ENCODE results near the gene CCNDBP1. TPM values are rescaled to one million over a fixed set of nuclear protein-coding genes. Genes with fewer than 3 reads are reported as not detected.

CCNDBP1 gene, protein sequence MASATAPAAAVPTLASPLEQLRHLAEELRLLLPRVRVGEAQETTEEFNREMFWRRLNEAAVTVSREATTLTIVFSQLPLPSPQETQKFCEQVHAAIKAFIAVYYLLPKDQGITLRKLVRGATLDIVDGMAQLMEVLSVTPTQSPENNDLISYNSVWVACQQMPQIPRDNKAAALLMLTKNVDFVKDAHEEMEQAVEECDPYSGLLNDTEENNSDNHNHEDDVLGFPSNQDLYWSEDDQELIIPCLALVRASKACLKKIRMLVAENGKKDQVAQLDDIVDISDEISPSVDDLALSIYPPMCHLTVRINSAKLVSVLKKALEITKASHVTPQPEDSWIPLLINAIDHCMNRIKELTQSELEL
- 87.9 and 92.3 TPM in 2 replicates for total RNA-seq (2014; rRNA removed; shearing (Covaris generic))
- 100 and 104 TPM in 2 replicates for polyA plus RNA-seq (2016; fragmentation: Nextera tagmentation; extraction: Ambion mirVana)

DNA sequence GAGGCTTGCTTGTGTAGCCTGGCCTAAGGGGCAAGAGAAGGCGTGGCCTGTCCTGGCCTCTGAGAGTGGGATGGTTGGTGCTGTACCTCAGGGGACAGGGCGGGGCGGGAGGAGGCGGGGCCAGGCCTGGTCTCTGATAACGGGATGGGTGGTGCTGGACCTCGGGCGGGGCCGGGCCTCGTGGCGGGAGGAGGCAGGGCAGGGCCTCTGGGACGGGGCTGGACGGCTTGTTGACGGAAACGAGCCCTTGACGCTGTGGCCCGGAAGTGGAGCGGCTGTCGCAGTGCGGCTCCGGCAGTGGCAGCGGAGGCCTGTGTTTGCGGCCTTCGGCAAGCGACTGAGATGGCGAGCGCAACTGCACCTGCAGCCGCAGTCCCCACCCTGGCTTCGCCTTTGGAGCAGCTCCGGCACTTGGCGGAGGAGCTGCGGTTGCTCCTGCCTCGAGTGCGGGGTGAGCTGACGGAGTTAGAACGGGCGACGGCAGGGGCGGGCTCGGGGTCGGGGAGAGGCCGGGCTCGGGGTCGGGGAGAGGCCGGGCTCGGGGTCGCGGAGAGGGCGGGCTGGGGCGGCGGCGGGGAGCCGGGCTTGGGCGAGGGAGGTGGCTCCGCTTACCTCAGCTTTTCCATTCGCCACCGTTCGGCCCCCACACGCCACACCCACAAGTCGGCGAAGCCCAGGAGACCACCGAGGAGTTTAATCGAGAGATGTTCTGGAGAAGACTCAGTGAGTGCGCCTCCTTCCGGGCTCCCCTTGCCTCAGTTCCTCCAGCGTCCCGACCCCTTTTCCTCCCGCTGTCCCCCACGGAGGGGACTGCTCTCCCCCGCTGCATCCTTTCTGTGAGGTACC, at the start of gene CCNDBP1:
Gene CCNDBP1, plus strand, starts transcription at position 247 of the 846 bp plus-strand sequence. Its CDS starts 96 bp downstream, at position 343.
- WGBS, 2 experiments (ENCODE audit: low coverage in 1 of 2, low lambda C conversion rate in 2 of 2, missing lambda C conversion rate in 2 of 2): 1% methylated on average over 31 to 65 of the region's 69 CpGs
- in situ Hi-C loops (cut with MboI): no loop called here
- H3K27ac ChIP-seq: peak within 1 kb of the TSS; percentile 57

DNA sequence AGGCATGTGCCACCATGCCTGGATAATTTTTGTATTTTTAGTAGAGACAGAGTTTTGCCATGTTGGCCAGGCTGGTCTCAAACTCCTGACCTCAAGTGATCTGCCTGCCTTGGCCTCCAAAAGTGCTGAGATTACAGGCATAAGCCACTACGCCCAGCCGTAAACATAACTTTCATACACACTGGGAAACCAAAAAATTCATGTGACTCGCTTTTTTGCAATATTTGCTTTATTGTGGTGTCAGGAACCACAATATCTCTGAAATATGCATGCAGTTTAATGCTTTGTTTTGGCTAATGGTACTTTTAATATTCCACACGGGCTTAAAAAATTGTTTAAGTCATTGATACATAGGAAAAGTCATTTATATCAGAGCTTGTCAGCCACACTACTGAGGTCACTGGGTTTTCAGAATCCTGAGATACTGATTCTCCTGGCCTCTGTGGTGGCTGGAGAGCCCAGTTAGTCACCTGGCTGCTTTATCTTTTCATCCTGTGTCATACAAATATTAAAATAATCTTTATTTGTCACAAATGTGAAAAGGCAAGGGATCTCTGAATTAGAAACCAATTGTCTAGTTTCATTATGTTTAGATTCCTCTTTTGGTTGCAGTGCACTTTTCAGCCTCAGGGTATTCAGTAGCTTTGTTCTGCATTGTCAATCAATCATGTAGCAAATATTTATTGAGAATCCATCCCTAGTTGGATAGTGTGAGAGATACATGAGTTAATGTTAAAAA, 41.8 kb upstream of the CCNDBP1 start:
- H3K36me3 ChIP-seq (ENCODE audit: low read depth): 0 out of 2 replicates have a peak, but pooled peaks cover 5% of the 10 kb centered on the region
- no peak for TF ChIP-seq EZH2 (IDR thresholded peaks at IDR 0.05; ENCODE audit: insufficient read depth, poor library complexity, severe bottlenecking)
- TF ChIP-seq EZH2phosphoT487 (IDR thresholded peaks at IDR 0.05; ENCODE audit: insufficient read depth, low read depth): no peak
- 92 to 95% methylated on average over 4 of the region's 4 CpGs for WGBS, 2 experiments (ENCODE audit: low coverage in 1 of 2, low lambda C conversion rate in 2 of 2, missing lambda C conversion rate in 2 of 2)
- H3K4me1 ChIP-seq (ENCODE audit: insufficient read depth): no peaks in the 10 kb centered on the region
- no peak overlapping the region for H3K4me2 ChIP-seq (ENCODE audit: unreplicated experiment)
- no peaks in the 10 kb centered on the region for H3K27me3 ChIP-seq (replicated peaks; ENCODE audit: insufficient read depth)
- H3K9ac ChIP-seq: no peak overlapping the region
- no peak overlapping the region for H3K27ac ChIP-seq
- H2AFZ ChIP-seq: no peak overlapping the region
- in situ Hi-C loops (cut with MboI): no loop called here
- H4K20me1 ChIP-seq (ENCODE audit: insufficient read depth): no peaks in the 10 kb centered on the region
- H3K9me2 ChIP-seq (ENCODE audit: insufficient read depth): no peaks in the 10 kb centered on the region
- H3F3A ChIP-seq (ENCODE audit: insufficient read depth): peaks cover 7% of the 10 kb centered on the region; the same call in 1 of the 2 replicates
- H3K4me3 ChIP-seq: no peak overlapping the region
- H3K9me3 ChIP-seq (ENCODE audit: low read depth): no peaks in the 10 kb centered on the region
- no peak for DNase-seq
- H3K79me2 ChIP-seq (ENCODE audit: insufficient read depth): no peaks in the 10 kb centered on the region

More for the DNA sequence above, at the start of gene CCNDBP1:
- Histone ChIP-seq H3K27me3 (replicated peaks; ENCODE audit: insufficient read depth) (no peaks in the 10 kb centered on the region), H4K20me1 (ENCODE audit: insufficient read depth) (no peaks in the 10 kb centered on the region), H3K9ac (peak within 1 kb of the TSS; percentile 92), H3K4me3 (peak within 1 kb of the TSS; percentile 86), H3F3A (ENCODE audit: insufficient read depth) (peaks cover 25% of the 10 kb centered on the region), H3K79me2 (ENCODE audit: insufficient read depth) (peaks cover 26% of the 10 kb centered on the region), H3K9me2 (ENCODE audit: insufficient read depth) (no peaks in the 10 kb centered on the region), H3K9me3 (ENCODE audit: low read depth) (no peaks in the 10 kb centered on the region), H3K36me3 (ENCODE audit: low read depth) (peaks cover 7% of the 10 kb centered on the region), H3K4me2 (ENCODE audit: unreplicated experiment) (peak within 1 kb of the TSS; percentile 89), H3K4me1 (ENCODE audit: insufficient read depth) (peaks cover 6% of the 10 kb centered on the region; the same call in 1 of the 2 replicates), H2AFZ (peak within 1 kb of the TSS; percentile 76)
- DNase-seq: peak; percentile 86
- TF ChIP-seq EZH2 (IDR thresholded peaks at IDR 0.05; ENCODE audit: insufficient read depth, poor library complexity, severe bottlenecking) (no peak), EZH2phosphoT487 (IDR thresholded peaks at IDR 0.05; ENCODE audit: insufficient read depth, low read depth) (no peak)

DNA sequence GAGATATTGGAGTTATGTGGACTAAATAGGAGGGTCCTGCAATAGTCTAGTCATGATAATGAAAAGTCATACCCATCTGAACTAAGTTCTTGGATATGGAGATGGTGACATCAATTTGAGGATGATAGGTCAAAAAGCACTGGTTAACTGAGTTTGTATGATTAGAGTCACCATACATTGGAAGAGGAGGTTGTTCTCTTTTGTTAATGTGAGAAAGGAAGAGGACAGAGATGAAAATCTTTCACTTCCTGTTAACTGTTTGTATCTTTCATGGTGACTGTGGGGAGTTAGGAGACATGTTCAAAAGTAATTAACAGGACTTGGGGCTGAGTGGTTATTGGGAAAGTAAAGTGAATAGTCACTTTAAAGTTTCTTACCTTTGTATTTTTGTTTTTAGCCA, 40.7 kb upstream of the CCNDBP1 start:
- Histone ChIP-seq H3K4me3 (no peak overlapping the region), H3F3A (ENCODE audit: insufficient read depth) (peaks cover 19% of the 10 kb centered on the region), H4K20me1 (ENCODE audit: insufficient read depth) (no peaks in the 10 kb centered on the region), H3K36me3 (ENCODE audit: low read depth) (0 out of 2 replicates have a peak, but pooled peaks cover 4% of the 10 kb centered on the region), H3K4me2 (ENCODE audit: unreplicated experiment) (no peak overlapping the region), H3K4me1 (ENCODE audit: insufficient read depth) (peaks cover 5% of the 10 kb centered on the region), H3K27me3 (replicated peaks; ENCODE audit: insufficient read depth) (no peaks in the 10 kb centered on the region), H3K27ac (no peak overlapping the region), H2AFZ (no peak overlapping the region), H3K9me2 (ENCODE audit: insufficient read depth) (no peaks in the 10 kb centered on the region), H3K79me2 (ENCODE audit: insufficient read depth) (no peaks in the 10 kb centered on the region), H3K9me3 (ENCODE audit: low read depth) (no peaks in the 10 kb centered on the region), H3K9ac (no peak overlapping the region)
- TF ChIP-seq EZH2 (IDR thresholded peaks at IDR 0.05; ENCODE audit: insufficient read depth, poor library complexity, severe bottlenecking) (no peak), EZH2phosphoT487 (IDR thresholded peaks at IDR 0.05; ENCODE audit: insufficient read depth, low read depth) (no peak)
- in situ Hi-C loops (cut with MboI): no loop called here
- DNase-seq: no peak

DNA sequence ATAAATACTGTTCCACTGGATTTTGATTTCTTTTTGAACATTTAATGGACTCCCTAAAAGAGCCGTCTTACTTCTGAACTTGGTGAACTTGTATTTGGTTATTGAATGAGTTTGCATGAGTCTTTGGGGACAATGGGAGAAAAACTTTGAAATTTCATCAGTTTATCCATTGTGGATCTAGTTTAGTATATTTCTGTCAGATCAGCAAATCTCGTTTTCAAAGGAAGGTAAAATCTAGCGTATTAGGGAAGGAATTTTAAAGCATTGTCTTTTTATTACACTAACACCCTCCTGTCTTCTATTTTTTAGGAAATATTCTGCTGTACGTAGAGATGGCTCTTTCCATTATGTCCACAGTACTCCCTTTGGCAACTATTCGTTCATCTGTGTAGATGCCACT, 39.0 kb upstream of the CCNDBP1 start:
- Histone ChIP-seq H3F3A (ENCODE audit: insufficient read depth) (peaks cover 31% of the 10 kb centered on the region), H4K20me1 (ENCODE audit: insufficient read depth) (no peaks in the 10 kb centered on the region), H3K27ac (no peak overlapping the region), H3K4me2 (ENCODE audit: unreplicated experiment) (no peak overlapping the region), H3K9me3 (ENCODE audit: low read depth) (no peaks in the 10 kb centered on the region), H3K36me3 (ENCODE audit: low read depth) (no peaks in the 10 kb centered on the region), H3K79me2 (ENCODE audit: insufficient read depth) (no peaks in the 10 kb centered on the region), H3K9me2 (ENCODE audit: insufficient read depth) (no peaks in the 10 kb centered on the region), H2AFZ (no peak overlapping the region), H3K27me3 (replicated peaks; ENCODE audit: insufficient read depth) (no peaks in the 10 kb centered on the region), H3K4me3 (no peak overlapping the region), H3K9ac (no peak overlapping the region), H3K4me1 (ENCODE audit: insufficient read depth) (peaks cover 19% of the 10 kb centered on the region)
- no peak for DNase-seq
- WGBS, 2 experiments (ENCODE audit: low coverage in 1 of 2, low lambda C conversion rate in 2 of 2, missing lambda C conversion rate in 2 of 2): 98 to 99% methylated on average over 5 of the region's 5 CpGs
- TF ChIP-seq EZH2phosphoT487 (IDR thresholded peaks at IDR 0.05; ENCODE audit: insufficient read depth, low read depth): no peak
- TF ChIP-seq EZH2 (IDR thresholded peaks at IDR 0.05; ENCODE audit: insufficient read depth, poor library complexity, severe bottlenecking): no peak
- in situ Hi-C loops (cut with MboI): no loop called here
